NCI-H2081 (cell line): ENCODE data around the gene P4HTM.
A peak's percentile ranks its signal among the peaks of the same experiment; 100 is the strongest.

Experiments
- DNase-seq, 2 experiments: peaks; one replicate each; lab custom pipeline; 2025; lab: John Stamatoyannopoulos, UW

The P4HTM gene

DNA sequence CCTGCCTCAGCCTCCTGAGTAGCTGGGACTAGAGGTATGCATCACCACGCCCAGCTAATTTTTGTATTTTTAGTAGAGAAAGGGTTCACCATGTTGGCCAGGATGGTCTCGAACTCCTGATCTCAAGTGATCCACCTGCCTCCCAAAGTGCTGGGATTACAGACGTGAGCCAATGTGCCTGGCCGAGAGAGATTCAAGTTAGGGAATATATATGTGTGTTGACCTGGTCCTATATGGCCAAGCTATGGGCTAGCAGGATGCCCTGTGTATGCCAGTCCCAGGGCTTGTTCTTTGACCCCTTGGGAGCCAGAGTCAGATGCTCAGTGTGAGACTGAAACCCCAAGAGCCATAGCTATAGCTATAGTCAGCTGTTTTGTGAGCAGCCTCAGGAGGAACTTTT, 33.7 kb downstream of the P4HTM start:
- no peak for DNase-seq

DNA sequence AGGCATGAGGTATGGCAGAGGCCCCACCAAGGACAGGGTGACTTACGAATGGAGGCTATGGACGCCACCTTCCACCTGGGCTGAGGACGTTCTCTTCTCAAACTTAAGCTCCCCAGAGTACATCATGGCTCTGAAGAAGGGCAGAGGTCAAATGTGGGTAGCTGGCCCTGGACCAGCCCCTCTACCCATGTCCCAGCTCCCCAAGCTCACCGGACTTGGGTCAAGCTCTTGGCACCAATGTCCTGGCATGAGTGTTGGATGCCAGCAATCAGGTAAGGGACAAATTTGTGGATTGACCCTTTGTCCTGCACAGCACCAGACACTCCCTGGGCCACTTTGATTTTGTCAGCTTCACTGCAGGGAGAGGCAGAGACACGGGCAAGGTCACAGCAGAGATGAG, 34.4 kb downstream of the P4HTM start:
- DNase-seq: no peak

- no peak for DNase-seq
Observed at GRCh38 chr3:49025005-49025792, 35.2 kb downstream of the P4HTM start.

GRCh38 chr3:49025793-49026520, 35.9 kb downstream of the P4HTM start:
- no peak for DNase-seq

GRCh38 chr3:49026536-49026935, 36.5 kb downstream of the P4HTM start:
- no peak for DNase-seq

DNA sequence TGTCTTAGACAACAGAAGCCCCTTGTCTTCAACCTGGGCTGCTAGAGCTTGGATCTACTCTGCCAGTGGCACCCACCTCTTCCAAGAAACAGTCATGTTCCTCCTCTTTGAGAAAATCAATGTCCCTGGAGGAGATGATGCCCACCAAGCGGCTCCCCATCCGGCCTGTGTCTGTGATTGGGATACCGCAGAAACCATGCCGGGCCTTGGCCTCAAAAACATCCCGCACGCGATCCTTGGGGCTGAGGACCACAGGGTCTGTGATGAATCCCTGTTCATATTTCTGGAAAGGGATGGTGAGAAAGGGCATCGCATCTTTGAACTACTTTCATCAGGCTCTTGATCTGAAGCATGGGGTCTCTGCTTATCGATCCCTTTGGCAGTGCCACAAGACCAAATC, 37.6 kb downstream of the P4HTM start:
- no peak for DNase-seq

GRCh38 chr3:49028298-49028672, 38.2 kb downstream of the P4HTM start:
- no peak for DNase-seq

DNA sequence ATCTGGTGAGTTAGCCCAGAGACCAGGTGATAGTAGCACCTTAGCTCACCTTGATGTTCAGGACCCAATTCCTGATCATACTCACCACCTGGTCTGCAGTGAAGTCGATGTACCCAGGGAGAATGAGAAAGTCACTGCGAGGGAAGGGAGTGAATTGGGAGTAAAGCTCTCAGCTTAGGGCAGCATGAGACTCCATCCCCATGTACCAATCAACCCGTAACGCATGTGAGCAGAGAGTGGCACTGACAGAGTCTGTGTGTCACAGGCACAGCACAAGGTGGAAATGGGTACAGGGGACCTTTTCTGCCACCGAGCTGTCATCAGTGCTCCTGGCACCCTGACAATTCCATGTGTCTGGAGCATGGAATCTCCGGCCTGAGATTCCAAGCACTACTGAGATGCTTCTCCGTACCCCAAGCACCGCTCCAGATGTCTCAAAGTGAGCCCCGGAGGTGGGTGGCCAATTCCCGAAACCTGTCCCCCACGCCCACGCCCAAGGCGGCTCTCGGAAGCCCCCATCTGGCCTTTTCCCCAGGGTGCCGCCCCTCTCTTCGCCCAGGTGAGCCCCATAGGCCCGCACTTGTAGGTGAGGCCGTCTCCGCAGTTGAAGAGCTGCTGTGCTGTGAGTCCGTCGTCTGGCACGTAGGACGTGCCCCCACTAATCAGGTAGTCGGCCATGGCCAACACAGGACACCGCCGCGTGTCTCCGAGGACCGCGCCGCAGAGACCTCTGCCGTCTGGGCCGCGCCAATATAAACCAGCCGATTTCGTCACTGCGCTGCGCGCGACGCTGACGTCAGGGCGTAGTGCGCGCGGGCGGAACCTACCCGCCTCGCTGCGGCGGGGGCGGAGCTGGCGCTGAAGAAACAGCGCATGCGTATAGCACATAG, 38.9 kb downstream of the P4HTM start, which contains the start of gene IMPDH2:
TSS of gene IMPDH2 (minus strand) at position 726 of the 890 bp plus-strand sequence. CDS start at position 678, 48 bp downstream.
- DNase-seq: peak; percentile 83 to 90

GRCh38 chr3:49029563-49029884, 39.5 kb downstream of the P4HTM start:
- no peak for DNase-seq

GRCh38 chr3:49030321-49030720, 40.3 kb downstream of the P4HTM start:
- no peak for DNase-seq

GRCh38 chr3:49032646-49033304, 42.7 kb downstream of the P4HTM start:
- no peak for DNase-seq

GRCh38 chr3:49034650-49035049, 44.6 kb downstream of the P4HTM start:
- no peak for DNase-seq

GRCh38 chr3:49035281-49035680, 45.2 kb downstream of the P4HTM start:
- no peak for DNase-seq

- no peak for DNase-seq
Observed at GRCh38 chr3:49053543-49053942, 63.5 kb downstream of the P4HTM start.

DNA sequence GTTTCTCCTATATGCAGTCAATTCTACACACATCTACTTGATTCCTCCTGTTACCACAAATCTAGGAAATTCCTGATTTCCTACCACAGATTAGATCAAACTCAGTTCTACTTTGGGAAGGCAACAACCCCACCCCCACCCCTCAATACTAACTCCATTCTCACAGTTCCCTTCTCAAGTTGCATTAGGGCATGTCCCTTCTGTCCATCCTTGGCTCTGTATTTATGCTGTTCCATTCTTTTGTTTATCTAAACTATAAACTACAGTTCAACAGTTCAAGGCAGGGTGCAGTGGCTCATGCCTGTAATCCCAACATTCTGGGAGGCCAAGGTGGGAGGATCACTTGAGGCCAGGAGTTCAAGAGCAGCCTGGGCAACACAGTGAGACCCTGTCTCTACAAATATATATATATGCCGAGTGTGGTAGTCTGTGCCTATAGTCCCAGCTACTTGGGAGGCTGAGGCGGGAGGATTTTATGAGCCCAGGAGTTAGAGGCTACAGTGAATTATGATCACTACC, 64.4 kb downstream of the P4HTM start:
- no peak for DNase-seq
